NCI-H1417 (cell line): ENCODE data around the gene SPATA3.
"Not testable (repeated sequence)": the region's sequence is repeated elsewhere in the genome, so short reads cannot be mapped to it uniquely, and the experiment has no call there.

Experiments
- DNase-seq, 3 experiments: peaks; one replicate each; lab custom pipeline; 2025; lab: John Stamatoyannopoulos, UW

Gene SPATA3

DNA sequence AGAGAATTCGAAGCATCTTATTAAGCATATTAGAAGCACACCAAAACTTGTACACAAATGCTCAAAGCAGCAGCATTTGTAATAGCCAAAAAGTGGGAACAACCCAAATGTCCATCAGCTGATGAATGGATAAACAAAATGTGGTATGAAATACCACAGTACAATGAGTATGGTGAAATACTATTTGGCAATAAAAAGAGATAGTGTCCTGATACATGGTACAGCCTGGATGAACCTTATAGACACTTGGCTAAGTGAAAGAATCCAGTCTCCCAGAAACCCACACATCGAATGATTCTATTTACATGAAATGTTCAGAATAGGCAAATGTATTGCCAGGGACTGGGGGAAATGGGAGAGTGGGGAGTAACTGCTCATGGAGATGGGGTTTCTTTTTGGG is 3.0 kb downstream of the SPATA3 start:
- no peak for DNase-seq

GRCh38 chr2:230999477-230999876 is 3.6 kb downstream of the SPATA3 start:
- DNase-seq, result no peak

GRCh38 chr2:231000211-231000904 is 4.4 kb downstream of the SPATA3 start:
- peak in 2 of 3 experiments; percentile 28 to 42 for DNase-seq

DNA sequence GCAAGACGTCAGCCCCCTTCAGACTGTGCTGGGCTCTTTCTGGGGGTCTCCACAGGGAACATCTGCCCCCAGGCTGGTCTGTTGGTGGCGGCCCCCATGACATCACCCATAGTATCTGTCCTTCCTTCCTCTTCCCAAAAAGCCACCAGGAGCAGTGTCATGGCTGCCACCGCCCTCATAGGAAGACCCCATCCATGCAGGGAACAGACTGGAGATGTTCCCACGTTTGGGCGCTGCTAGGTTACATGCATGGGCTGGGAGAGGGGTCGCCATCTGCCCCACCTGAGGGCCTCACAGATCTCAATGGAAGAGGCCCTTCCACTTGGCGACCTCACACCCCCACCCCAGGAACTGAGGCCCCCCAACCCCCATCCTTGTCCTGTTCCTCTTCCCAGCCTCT is 5.1 kb downstream of the SPATA3 start:
- no peak for DNase-seq

DNA sequence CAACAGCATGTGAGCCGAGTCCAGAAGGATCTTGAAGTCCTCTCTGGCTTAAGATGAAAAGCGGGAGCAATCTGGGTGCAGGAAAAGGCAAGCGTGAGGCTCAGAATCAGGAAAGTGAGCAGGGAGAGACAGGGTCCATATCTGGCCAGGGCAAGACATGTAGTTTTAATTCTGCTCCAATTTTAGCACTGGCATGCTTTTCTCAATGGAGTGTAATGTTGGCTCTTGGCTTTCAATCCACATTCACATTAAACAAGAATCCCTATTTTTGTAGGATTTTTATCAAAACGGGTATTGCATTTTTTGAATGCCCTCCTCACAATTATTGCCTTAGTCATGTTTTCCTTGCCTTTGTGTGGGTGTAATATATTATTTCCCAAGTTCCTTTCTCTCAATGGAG is 6.0 kb downstream of the SPATA3 start:
- DNase-seq, result no peak

- no peak for DNase-seq
Measured at GRCh38 chr2:231002641-231003040, 6.7 kb downstream of the SPATA3 start.

GRCh38 chr2:231003186-231003585 is 7.3 kb downstream of the SPATA3 start:
- DNase-seq, result no peak

DNA sequence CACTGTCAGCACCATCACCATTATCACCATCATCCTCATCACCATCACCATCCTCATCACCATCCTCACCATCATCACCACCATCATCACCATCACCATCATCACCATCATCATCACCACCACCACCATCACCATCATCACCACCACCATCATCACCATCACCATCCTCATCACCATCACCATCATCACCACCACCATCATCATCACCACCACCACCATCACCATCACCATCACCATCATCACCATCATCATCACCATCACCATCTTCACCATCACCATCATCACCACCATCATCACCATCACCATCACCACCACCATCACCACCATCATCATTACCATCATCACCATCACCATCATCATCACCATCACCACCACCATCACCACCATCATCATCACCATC is 9.0 kb downstream of the SPATA3 start:
- not testable (repeated sequence) for DNase-seq

GRCh38 chr2:231007286-231008098 is 11.6 kb downstream of the SPATA3 start:
- DNase-seq, result no peak

- DNase-seq, result no peak
Measured at GRCh38 chr2:231008131-231008530, 12.2 kb downstream of the SPATA3 start.

DNA sequence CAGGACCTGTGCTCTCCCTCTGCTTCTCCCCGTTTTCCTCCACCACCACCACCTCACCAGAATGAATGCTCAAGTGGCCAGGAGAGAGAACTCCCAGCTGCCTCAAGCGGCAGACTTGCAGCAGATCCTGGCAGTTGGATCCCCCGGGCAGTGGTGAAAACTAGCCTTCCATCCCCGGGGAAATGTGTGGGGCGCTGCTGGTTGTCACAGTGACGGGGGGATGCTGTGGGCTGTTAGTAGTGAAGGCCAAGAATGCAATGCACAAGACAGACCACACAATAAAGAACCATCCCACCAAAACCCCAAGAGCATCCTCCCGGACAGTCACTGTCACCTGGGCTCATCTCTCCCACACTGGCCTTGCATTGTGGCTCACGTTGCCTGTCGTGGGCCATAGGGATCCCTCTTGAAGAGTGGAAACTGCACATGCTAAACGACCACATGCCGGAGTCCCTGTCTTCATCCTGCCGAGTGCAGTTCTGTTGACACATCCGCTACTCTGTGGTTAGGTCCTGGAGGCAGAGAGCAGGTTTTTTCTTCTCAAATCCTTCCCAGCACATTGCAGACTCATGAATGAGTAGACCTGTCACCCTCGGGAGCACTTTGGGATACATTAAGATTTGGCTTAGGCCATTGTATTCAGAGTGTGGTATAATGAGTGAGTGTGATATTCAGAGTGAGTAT is 13.5 kb downstream of the SPATA3 start:
- DNase-seq, result peak in 1 of 3 experiments; percentile 41

DNA sequence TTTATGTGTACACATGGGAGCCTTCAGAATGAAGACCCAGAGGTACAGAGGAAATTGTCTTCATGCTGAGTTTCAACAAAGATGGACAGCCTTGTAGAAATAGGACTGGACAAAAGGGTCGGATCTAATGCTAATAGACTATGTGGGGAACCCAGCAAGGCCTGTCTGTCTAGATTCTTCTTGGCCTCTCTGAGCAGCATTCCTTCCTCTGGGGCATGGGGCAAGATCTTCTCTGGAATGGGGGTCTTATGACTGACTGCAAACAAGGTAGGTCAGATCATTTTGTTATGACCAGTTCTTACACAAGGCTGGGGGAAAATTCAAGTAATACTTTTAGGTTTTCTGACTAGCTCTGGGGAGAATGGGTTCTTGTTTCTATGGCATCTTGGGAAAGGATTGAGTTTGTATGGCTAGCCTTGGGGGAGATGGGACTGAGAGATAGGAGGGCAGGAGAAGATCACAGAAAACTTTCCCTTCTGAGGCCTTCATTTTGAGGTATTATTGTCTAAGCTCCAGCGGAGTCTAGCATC is 14.3 kb downstream of the SPATA3 start:
- DNase-seq, result no peak

GRCh38 chr2:231011526-231011925 is 15.6 kb downstream of the SPATA3 start:
- no peak for DNase-seq

DNA sequence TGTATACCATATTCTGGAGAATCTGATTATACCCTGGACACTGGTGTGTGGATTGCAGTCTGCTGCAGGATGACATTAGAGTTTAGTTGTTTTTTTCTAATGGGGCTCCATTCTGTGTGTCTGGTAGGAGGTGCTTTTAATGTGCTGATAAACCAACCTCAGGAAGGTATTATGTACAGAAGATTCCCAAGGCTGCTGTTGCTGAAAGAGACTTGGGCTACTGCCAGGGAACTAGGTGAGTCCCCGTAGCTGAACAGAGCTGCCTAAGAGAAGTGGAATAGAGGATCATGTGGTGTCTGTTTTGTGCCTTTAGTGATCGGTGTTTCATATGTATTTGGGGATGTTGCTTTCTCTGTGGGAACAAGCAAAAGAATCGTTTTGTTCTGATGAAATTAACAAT is 16.5 kb downstream of the SPATA3 start:
- DNase-seq, result no peak

GRCh38 chr2:231013820-231014219 is 17.9 kb downstream of the SPATA3 start:
- DNase-seq, result no peak

DNA sequence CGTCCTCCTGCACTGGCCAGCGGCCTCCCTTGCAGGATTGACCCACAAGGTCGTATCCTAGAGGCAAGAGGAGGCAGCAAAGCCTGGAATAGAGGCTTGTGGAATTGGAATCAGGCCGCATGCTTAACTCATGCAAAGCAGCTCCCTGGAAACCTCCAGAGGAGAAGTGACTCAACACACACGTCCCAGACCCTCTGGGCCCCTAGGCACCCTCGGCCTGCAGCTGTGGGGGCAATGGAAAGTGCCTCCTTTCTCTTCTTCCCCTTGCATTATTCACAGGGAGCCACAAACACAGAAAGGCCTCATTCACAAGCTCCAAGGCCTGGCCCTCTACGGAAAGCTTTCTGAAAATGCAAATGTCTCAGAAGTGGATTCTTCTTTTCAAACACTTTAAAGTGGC is 19.6 kb downstream of the SPATA3 start:
- DNase-seq, result no peak

GRCh38 chr2:231015926-231016325 is 20.0 kb downstream of the SPATA3 start:
- no peak for DNase-seq

DNA sequence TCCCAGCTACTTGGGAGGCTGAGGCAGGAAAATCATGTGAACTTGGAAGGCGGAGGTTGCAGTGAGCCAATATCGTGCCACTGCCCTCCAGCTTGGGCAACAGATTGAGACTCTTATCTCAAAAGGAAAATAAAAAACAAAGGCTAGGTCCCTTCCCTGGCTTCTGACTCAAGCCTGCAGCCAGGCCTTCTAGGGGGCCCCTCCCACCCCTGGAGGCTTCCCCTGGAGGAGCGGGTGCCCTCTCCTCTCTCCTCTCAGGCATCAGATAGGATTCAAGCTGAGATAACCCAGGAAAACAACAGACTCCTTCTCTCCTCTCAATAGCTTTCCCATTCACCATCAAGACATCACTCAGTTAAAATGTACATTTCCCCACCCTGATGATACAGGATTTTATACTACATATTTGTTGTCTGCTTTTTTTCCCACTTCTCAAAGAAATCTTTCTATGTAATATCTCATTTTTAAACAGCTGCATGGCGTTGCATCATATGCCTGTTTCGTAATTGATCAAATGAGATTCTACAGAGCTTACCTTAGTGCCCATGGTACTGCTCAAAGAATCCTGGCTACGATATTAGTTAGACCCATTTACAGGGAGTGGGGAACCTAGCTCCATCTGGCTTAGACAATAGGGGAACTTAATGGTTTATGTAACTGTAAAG is 20.8 kb downstream of the SPATA3 start:
- no peak for DNase-seq

- DNase-seq, result peak in 1 of 3 experiments; percentile 49
Measured at GRCh38 chr2:231017231-231017598, 21.3 kb downstream of the SPATA3 start.

GRCh38 chr2:231018184-231018583 is 22.3 kb downstream of the SPATA3 start:
- no peak for DNase-seq

DNA sequence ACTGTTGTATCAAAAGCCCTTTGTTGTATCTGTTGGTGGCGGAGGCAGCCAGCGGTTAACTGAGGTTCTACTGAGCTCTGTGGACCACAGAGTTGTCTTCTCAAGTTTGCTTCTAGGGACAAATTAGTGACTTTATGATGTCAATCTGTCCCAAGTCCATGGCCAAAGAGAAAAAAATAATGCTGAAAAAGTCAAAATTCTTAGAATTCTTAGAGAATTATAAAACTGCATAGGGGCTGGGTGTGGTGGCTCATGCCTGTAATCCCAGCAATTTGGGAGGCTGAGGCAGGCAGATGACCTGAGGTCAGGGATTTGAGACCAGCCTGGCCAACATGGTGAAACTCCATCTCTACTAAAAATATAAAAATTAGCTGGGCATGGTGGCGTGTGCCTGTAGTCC is 29.1 kb downstream of the SPATA3 start:
- not testable (repeated sequence) for DNase-seq

GRCh38 chr2:231028889-231029288 is 33.0 kb downstream of the SPATA3 start:
- DNase-seq, result no peak
